GM12891 (cell line): Measurements from ENCODE around the gene FAM170B.

Source experiments
- DNase-seq: peaks from one replicate; pipeline ENCODE4 v3.0.0; 2011; ENCODE audit warnings: low spot score; ENCODE audit not compliant: insufficient read length
- FAIRE-seq: peaks from 2 replicates; lab custom pipeline; 2011; peaks lifted over from hg19 to GRCh38; lab: Jason Lieb, UNC
- PAX5 ChIP-seq: IDR thresholded peaks from 2 replicates; pipeline ENCODE4 v1.6.1; 2011; ENCODE audit warnings: low read length, moderate library complexity, mild to moderate bottlenecking; ENCODE audit not compliant: insufficient read depth, severe bottlenecking
- POLR2A ChIP-seq: IDR thresholded peaks from 2 replicates; pipeline ENCODE4 v1.6.1; 2011; ENCODE audit warnings: low read depth, low read length, control low read depth
- POLR2AphosphoS5 ChIP-seq: IDR thresholded peaks from 2 replicates; pipeline ENCODE4 v1.6.1; 2011; ENCODE audit warnings: low read depth, low read length, control low read depth
- POU2F2 ChIP-seq: IDR thresholded peaks from 2 replicates; pipeline ENCODE4 v1.6.1; 2011; ENCODE audit warnings: low read depth, mild to moderate bottlenecking, control low read depth, low read length, moderate library complexity
- SPI1 ChIP-seq: IDR thresholded peaks from 2 replicates; pipeline ENCODE4 v1.6.1; 2011; ENCODE audit warnings: low read depth, low read length, control low read depth
- TAF1 ChIP-seq: IDR thresholded peaks from 2 replicates; pipeline ENCODE4 v1.6.1; 2011; ENCODE audit warnings: low read depth, low read length, control low read depth

The FAM170B gene

DNA sequence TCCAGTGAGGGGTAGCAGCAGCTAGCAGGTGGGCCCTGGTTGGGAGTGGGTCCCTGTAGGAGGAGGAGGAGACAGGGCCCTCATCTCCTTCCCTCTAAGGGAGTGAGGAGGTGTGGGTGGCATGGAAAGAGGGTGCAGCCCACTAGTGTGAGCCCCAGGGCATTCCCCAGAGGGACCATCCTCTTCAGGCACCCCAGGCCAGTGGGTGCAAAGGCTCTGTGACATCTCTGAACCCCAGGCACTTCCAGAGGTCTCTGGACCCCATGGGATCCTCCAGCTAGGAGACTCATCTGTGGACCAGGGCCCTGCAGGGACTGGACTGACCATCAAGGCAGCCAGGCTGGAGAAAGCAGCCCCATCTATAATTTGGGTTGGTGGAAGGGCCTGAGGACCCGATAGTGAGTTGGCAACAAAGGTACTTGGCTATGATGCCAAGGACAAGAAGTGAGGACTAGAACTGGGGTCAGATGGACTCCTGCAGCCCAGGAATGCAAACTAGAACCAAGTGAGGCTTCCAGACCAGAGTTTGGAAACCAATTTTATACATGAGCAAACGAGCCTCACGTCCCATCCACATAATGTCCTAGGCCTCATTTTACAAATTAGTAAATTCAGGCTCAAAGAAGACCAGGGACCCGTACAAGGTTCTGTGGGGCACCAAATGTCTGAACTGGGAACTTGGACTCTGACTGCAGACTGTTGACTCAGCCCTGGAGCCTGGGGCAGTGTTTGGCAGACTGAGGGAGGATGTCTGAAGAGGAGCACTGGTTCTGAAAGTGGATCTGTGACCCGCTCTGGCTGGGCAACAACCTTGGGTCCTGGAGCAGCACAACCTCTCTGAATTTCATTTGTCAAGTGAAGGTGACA, 17.1 kb downstream of the FAM170B start:
- TF ChIP-seq POLR2A: no peak
- no peak for TF ChIP-seq POU2F2
- no peak for TF ChIP-seq PAX5
- TF ChIP-seq SPI1: no peak
- no peak for TF ChIP-seq POLR2AphosphoS5
- no peak for TF ChIP-seq TAF1
- no peak for FAIRE-seq

DNA sequence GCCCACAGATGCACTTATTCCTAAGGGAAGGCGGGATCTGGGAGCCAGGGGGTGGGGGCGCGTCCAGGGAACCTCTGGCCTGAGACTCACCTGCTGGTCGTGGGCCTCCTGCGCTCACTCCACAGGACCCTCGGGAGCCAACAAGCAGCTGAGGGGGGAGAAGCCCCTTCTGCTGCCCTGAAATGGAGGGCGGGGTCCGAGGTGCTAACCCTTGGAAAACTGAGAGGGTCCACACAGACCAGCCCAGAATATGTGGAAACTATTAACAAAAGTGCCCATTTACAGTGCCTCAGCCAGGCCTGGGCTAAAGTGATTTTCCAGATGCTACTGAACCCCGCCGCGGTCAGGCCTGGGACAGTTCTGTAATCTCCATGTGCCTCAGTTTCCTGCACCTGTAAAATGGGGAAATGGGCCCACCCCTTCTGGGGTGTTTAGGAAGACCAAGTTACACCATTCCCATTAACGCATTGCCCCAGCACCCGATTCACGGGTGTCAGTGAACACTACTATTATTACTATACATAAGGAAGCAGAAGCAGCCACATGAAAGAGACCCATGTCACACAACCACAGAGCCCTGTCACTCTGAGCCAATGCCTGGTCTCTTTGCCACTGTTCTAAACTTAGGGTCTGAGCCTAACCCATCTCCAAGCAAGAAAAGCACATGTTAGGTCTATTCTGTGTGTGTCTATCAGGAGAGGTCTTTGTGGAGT, 17.9 kb downstream of the FAM170B start:
- FAIRE-seq: no peak
- no peak for TF ChIP-seq SPI1
- no peak for TF ChIP-seq TAF1
- no peak for TF ChIP-seq POLR2AphosphoS5
- TF ChIP-seq POU2F2: no peak
- TF ChIP-seq PAX5: no peak
- TF ChIP-seq POLR2A: no peak
- DNase-seq: no peak

More for the DNA sequence above, 17.1 kb downstream of the FAM170B start:
- DNase-seq: no peak

DNA sequence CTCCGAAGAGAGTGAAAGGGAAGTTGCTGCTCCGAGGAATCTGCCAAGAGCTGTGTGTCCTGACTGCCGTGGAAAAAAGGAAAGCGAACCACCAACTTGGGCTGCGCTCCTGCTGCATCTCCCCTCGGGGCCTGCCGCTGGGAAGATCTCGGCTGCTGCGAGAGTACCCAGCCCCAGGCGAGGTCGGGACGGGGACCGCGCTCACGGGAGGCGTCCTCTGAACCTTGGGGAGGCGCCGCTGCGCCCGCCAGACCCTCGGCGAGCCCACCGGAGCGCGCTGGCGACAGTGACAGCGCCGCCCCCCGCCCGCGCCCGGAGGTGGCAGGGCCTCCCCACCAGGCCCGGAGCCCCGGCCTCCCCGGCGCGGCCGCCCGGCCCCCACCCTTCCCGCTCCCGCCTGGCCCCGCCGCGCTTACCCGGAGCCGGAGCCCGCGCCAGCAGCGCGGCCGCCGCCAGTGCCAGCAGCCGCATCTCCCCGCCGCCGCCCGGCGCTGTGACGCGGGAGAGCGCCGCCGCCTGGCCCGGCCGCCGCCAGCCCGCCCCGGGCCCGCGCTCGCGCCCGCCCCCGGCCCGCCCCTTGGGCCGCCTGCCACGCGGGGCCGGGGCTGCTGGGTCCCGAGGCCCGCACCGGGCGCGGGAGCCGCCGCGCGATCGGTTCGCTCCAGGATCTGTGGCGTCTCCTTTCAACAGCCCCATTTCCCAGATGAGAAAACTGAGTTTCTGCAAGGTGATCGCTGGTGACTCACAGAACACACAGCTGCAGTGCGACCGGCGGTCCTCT, 18.6 kb downstream of the FAM170B start, which contains the start of gene VSTM4:
VSTM4 (minus strand) TSS at position 508 of the 781 bp plus-strand sequence; CDS start at position 471, 37 bp downstream.
- FAIRE-seq: peak; percentile 40
- TF ChIP-seq TAF1: no peak
- no peak for TF ChIP-seq POLR2A
- no peak for TF ChIP-seq POU2F2
- TF ChIP-seq PAX5: no peak
- no peak for TF ChIP-seq POLR2AphosphoS5
- no peak for TF ChIP-seq SPI1
- DNase-seq: peak; percentile 36

DNA sequence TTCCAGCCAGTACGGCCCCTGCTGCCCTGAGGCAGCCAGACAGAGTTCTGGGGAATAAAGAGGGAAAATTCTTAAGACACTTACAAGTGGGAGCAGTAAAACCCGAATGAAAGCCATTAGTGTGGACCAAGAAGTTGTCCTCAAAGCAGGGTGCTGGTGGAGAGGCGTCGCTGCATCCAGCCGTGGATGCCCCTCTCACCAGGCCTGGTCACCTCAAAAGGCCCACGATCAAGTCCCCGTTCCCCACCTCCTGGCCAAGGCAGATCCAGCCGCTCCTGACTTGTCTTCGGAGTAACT, 19.2 kb downstream of the FAM170B start:
- DNase-seq: no peak
- TF ChIP-seq PAX5 (no peak), TAF1 (no peak), POU2F2 (no peak), SPI1 (no peak), POLR2A (no peak)
- FAIRE-seq: no peak

DNA sequence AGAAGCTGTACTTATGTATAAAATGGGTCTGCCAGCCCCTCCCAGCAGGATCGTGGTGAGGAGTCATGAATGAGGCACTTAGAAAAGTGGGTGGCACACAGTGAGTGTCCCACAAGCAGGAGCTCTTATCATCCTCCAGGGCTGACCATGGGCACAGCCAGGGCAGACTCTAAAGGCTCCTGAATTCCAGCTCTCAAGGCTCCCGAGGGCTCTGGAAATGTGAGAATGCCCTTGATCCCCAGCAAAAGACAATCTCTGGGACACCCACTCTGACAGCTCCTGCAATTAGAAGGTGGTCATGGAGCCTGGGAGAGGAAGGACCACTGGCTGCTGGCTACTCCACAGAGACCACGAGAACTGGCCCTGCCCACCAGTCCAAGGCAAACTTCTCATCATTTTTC, 20.1 kb downstream of the FAM170B start:
- FAIRE-seq: no peak
- TF ChIP-seq POLR2A (no peak), PAX5 (no peak), POU2F2 (no peak), POLR2AphosphoS5 (no peak), SPI1 (no peak), TAF1 (no peak)
- DNase-seq: no peak

DNA sequence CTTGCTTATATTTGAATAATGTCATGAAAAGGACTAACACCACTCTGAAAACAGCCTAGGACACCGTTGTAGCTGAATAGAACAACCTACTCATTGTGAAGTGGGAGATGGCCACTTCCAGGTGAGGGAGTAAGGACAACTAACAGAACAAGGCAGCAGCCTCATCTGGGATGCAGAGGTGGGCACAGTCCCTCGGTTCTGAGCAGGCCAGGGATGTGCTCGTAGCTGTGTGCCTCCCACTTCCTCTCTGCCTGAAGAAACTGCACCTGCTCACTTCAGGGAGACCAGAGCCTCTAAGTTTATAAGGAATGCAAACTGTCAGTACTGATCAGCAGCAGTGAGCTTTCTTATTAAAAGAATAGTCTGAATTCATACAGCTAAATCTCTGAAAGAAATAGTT, 21.0 kb downstream of the FAM170B start:
- no peak for DNase-seq
- TF ChIP-seq TAF1 (no peak), SPI1 (no peak), POU2F2 (no peak), POLR2A (no peak), POLR2AphosphoS5 (no peak), PAX5 (no peak)
- no peak for FAIRE-seq

DNA sequence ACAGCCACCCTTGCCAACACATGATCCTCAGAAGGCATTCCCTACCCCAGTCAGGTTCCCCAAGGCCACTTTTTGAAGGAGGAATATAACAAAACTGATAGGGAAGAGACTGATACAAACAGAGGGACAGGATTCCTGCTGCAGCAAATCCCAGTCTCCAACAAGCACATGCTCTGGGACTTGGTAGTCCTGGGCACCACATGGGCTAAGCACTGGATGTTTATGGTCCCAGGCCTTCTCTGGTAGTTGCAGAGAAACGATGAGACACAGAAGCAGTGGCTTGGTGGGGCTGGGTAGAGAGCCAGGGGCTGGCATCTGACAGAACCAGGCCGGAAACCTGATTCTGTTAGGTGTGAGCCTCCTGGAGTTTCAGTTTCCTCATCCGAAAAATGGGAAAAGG, 21.7 kb downstream of the FAM170B start:
- TF ChIP-seq PAX5 (no peak), TAF1 (no peak), POLR2AphosphoS5 (no peak), SPI1 (no peak), POLR2A (no peak), POU2F2 (no peak)
- FAIRE-seq (no peak), DNase-seq (no peak)

DNA sequence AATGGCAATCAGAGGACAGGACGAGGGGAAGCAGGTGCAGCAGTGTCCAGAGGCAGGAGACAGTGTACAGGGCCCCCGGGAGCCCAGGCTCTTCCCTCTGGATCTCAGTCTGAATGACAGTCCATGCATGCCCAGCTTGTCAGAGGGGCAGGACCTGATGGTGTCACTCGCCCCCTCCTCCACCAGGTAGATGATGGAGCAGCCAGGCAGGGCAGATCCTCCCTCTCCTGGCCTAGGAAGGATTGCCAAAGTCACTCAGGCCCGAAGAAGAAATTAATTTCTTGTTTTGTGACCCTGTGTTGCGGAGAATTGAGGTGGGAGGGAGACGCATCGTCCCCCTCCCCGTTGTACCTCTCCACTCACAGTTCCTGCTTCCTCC, 22.5 kb downstream of the FAM170B start:
- DNase-seq (no peak), FAIRE-seq (no peak)
- TF ChIP-seq SPI1 (no peak), POU2F2 (no peak), TAF1 (no peak), POLR2A (no peak), PAX5 (no peak), POLR2AphosphoS5 (no peak)

DNA sequence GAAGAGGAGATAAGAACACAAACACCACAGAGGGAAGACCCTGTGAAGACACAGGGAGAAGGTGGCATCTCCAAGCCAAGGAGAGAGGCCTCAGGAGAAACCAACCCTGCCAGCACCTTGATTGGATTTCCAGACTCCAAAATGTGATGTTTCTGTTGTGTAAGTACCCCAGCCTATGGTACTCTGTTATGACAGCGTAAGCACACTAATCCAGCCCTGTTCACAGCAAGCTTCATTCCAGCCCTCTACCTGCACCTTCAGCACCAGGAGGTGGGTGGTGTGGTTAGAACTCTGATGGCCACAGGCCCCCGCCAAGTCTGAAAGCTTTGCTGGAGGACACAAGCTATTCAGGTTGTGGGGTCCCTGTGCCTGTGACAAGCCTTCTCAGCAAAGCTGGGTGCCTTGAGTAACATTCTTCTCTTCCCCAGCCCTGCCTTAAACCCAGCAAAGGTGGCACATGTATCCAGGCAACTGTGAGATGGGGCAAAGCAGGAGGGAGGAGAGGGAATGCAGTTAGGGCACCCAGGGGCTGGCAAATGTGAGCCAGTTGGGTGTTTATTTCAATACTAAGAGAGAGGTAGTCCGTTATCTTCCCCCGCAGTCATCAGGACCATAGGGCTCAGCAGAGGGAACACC, 23.0 kb downstream of the FAM170B start:
- no peak for DNase-seq
- TF ChIP-seq PAX5 (no peak), POLR2AphosphoS5 (no peak), SPI1 (no peak), TAF1 (no peak), POU2F2 (no peak), POLR2A (no peak)
- FAIRE-seq: no peak
